Prostate gland (tissue), 2 donors: ENCODE measurements around the gene CREB3L1.

ENCODE experiments used
- POLR2A ChIP-seq: fragments of 450-650 bp; IDR thresholded peaks from one replicate; pipeline ENCODE4 v1.6.1; 2016; ENCODE audit warnings: antibody characterized with exemption, mild to moderate bottlenecking
- TF ChIP-seq, protein P1 (sequence below), 4 experiments: fragments of 200-600 bp in 2 of 4; fragments of 450-650 bp in 2 of 4; sonication (generic) in 2 of 4; IDR thresholded peaks; 1 replicate in 3 of 4; 2 replicates in 1 of 4; pipeline ENCODE4 v1.5.1; 2016 to 2019; ENCODE audit warnings: antibody characterized with exemption in 4 of 4, mild to moderate bottlenecking in 2 of 4, moderate library complexity in 2 of 4

DNA sequence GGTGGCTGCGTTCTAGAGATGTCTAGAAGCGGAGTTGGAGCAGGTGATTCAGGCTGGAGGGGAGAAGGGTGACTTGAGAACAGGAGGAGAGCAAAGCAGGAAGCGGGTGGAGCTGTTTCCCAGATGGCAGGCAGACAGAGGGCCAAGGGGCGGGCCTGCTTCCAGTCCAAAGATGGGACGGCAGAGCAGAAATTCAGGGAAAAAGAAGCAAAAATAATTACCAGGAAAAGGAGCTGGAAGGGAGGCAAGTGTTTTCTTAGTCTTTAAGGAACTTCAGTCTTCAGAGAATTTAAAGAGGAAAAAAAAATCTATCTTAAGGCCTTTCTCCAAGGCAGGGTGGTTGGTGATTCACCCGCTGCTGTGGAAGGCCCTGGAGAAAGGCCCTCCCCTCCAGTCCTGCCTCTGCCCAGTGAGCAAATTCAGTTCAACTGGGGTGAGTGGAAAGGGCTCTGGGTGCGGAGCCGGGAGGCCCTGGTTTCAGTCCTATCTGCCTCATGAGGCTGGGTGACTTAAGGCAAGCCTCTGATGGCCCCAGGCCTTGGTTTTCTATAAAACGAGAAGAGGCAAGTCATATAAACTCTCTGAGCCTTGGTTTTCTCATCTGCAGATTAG lies 4.5 kb upstream of the CREB3L1 start:
- TF ChIP-seq, protein P1, sequence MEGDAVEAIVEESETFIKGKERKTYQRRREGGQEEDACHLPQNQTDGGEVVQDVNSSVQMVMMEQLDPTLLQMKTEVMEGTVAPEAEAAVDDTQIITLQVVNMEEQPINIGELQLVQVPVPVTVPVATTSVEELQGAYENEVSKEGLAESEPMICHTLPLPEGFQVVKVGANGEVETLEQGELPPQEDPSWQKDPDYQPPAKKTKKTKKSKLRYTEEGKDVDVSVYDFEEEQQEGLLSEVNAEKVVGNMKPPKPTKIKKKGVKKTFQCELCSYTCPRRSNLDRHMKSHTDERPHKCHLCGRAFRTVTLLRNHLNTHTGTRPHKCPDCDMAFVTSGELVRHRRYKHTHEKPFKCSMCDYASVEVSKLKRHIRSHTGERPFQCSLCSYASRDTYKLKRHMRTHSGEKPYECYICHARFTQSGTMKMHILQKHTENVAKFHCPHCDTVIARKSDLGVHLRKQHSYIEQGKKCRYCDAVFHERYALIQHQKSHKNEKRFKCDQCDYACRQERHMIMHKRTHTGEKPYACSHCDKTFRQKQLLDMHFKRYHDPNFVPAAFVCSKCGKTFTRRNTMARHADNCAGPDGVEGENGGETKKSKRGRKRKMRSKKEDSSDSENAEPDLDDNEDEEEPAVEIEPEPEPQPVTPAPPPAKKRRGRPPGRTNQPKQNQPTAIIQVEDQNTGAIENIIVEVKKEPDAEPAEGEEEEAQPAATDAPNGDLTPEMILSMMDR (IDR thresholded peaks at IDR 0.05), result no peak
- no peak for TF ChIP-seq POLR2A
